GM18867 (cell line): ENCODE measurements around the gene SIVA1.

Experiments used
- ATAC-seq: cut with Tn5 transposase; IDR thresholded peaks from one replicate; pipeline ENCODE4 v1.9.1; 2021; ENCODE audit warnings: mild to moderate bottlenecking, moderate library complexity; ENCODE audit not compliant: unreplicated experiment

SIVA1 gene

GRCh38 chr14:104783484-104784217 lies 30.7 kb downstream of the SIVA1 start:
- ATAC-seq: no peak

GRCh38 chr14:104784218-104784568 lies 31.2 kb downstream of the SIVA1 start:
- ATAC-seq: no peak

- no peak for ATAC-seq
These were observed 32.1 kb downstream of the SIVA1 start for GRCh38 chr14:104784846-104785707.

- ATAC-seq: no peak
These were observed 32.7 kb downstream of the SIVA1 start for GRCh38 chr14:104785708-104786080.

- ATAC-seq: no peak
These were observed 33.2 kb downstream of the SIVA1 start for GRCh38 chr14:104786091-104786586.

- ATAC-seq: no peak
These were observed 34.1 kb downstream of the SIVA1 start for GRCh38 chr14:104786726-104787675.

- ATAC-seq: no peak
These were observed 34.8 kb downstream of the SIVA1 start for GRCh38 chr14:104787736-104788135.

- ATAC-seq: no peak
These were observed 35.3 kb downstream of the SIVA1 start for GRCh38 chr14:104788161-104788818.

GRCh38 chr14:104788873-104789663 lies 36.1 kb downstream of the SIVA1 start:
- no peak for ATAC-seq

GRCh38 chr14:104789752-104790743 lies 37.1 kb downstream of the SIVA1 start:
- ATAC-seq: no peak

- no peak for ATAC-seq
These were observed 38.5 kb downstream of the SIVA1 start for GRCh38 chr14:104791425-104791824.

GRCh38 chr14:104792101-104792884 lies 39.3 kb downstream of the SIVA1 start:
- ATAC-seq: no peak

- ATAC-seq: no peak
These were observed 40.2 kb downstream of the SIVA1 start for GRCh38 chr14:104792945-104793702.

GRCh38 chr14:104793703-104793959 lies 40.7 kb downstream of the SIVA1 start:
- ATAC-seq: no peak

- no peak for ATAC-seq
These were observed 41.2 kb downstream of the SIVA1 start for GRCh38 chr14:104794099-104794498.

GRCh38 chr14:104794631-104794992 lies 41.7 kb downstream of the SIVA1 start:
- peak; percentile 9 for ATAC-seq
